Nephron (organoid): ENCODE results near the gene ARMC8.
"Not testable (repeated sequence)": the region's sequence is repeated elsewhere in the genome, so short reads cannot be mapped to it uniquely, and the experiment has no call there.

Source experiments
- H3K27ac Mint-ChIP-seq, 3 experiments: 2 replicates each; pipeline ENCODE4 v1.8.0; 2020; ENCODE audit warnings: mixed read lengths in 3 of 3, mild to moderate bottlenecking in 2 of 3, moderate library complexity in 1 of 3
- H3K27me3 Mint-ChIP-seq: 2 replicates; pipeline ENCODE4 v1.8.0; 2021; ENCODE audit warnings: low read depth, mild to moderate bottlenecking, moderate library complexity, mixed read lengths
- H3K36me3 Mint-ChIP-seq: 2 replicates; pipeline ENCODE4 v1.8.0; 2020; ENCODE audit warnings: low read depth, mixed read lengths
- H3K4me1 Mint-ChIP-seq: 2 replicates; pipeline ENCODE4 v1.8.0; 2020; ENCODE audit warnings: mixed read lengths
- H3K4me3 Mint-ChIP-seq, 3 experiments: 2 replicates each; pipeline ENCODE4 v1.8.0; 2020; ENCODE audit warnings: mild to moderate bottlenecking in 3 of 3, mixed read lengths in 3 of 3, moderate library complexity in 2 of 3
- H3K9me3 Mint-ChIP-seq: 2 replicates; pipeline ENCODE4 v1.8.0; 2020; ENCODE audit warnings: mixed read lengths
- CTCF ChIP-seq, 3 experiments: fragments of 200-600 bp; sonication (generic); IDR thresholded peaks; one replicate each; pipeline ENCODE4 v1.5.0; 2021; ENCODE audit warnings: antibody characterized with exemption in 3 of 3; ENCODE audit not compliant: unreplicated experiment in 3 of 3

The ARMC8 gene

GRCh38 chr3:138187296-138188012 lies at the start of gene ARMC8:
Gene ARMC8 (plus strand): TSS chr3:138187301. CDS start chr3:138187555, 254 bp downstream.
- no peak for TF ChIP-seq CTCF (IDR thresholded peaks at IDR 0.05; ENCODE audit: unreplicated experiment in 3 of 3)
- Mint-ChIP-seq H3K27me3 (peaks cover 14% of the 10 kb centered on the region), H3K27ac (peak within 1 kb of the TSS; percentile 100), H3K4me3 (peak within 1 kb of the TSS; percentile 97 to 99 (median 97)), H3K36me3 (peaks cover 20% of the 10 kb centered on the region), H3K4me1 (peaks cover 28% of the 10 kb centered on the region), H3K9me3 (no peaks in the 10 kb centered on the region)

GRCh38 chr3:138137861-138138260 lies 49.2 kb upstream of the ARMC8 start:
- TF ChIP-seq CTCF (IDR thresholded peaks at IDR 0.05; ENCODE audit: unreplicated experiment in 3 of 3): no peak
- Mint-ChIP-seq H3K27ac (no peak overlapping the region), H3K9me3 (no peaks in the 10 kb centered on the region), H3K36me3 (no peaks in the 10 kb centered on the region), H3K4me1 (no peaks in the 10 kb centered on the region), H3K27me3 (no peaks in the 10 kb centered on the region), H3K4me3 (no peak overlapping the region)

- no peaks in the 10 kb centered on the region for H3K27me3 Mint-ChIP-seq
These were observed 47.4 kb upstream of the ARMC8 start for GRCh38 chr3:138139691-138140090.

GRCh38 chr3:138140940-138141339 lies 46.2 kb upstream of the ARMC8 start:
- H3K27me3 Mint-ChIP-seq: no peaks in the 10 kb centered on the region
- no peak for TF ChIP-seq CTCF (IDR thresholded peaks at IDR 0.05; ENCODE audit: unreplicated experiment in 3 of 3)
- H3K36me3 Mint-ChIP-seq: no peaks in the 10 kb centered on the region
- peaks cover 3% of the 10 kb centered on the region for H3K9me3 Mint-ChIP-seq
- H3K4me1 Mint-ChIP-seq: no peaks in the 10 kb centered on the region
- H3K4me3 Mint-ChIP-seq: no peak overlapping the region
- no peak overlapping the region for H3K27ac Mint-ChIP-seq

More at GRCh38 chr3:138139691-138140090, 47.4 kb upstream of the ARMC8 start:
- H3K36me3 Mint-ChIP-seq: no peaks in the 10 kb centered on the region
- TF ChIP-seq CTCF (IDR thresholded peaks at IDR 0.05; ENCODE audit: unreplicated experiment in 3 of 3): no peak
- H3K4me1 Mint-ChIP-seq: no peaks in the 10 kb centered on the region
- peaks cover 3% of the 10 kb centered on the region for H3K9me3 Mint-ChIP-seq
- H3K27ac Mint-ChIP-seq: no peak overlapping the region
- H3K4me3 Mint-ChIP-seq: no peak overlapping the region

GRCh38 chr3:138142181-138142580 lies 44.9 kb upstream of the ARMC8 start:
- H3K4me1 Mint-ChIP-seq, H3K27me3 Mint-ChIP-seq: not testable (repeated sequence)

GRCh38 chr3:138148503-138148902 lies 38.6 kb upstream of the ARMC8 start:
- no peak overlapping the region for H3K4me3 Mint-ChIP-seq
- peaks cover 1% of the 10 kb centered on the region for H3K9me3 Mint-ChIP-seq
- no peaks in the 10 kb centered on the region for H3K4me1 Mint-ChIP-seq

More at GRCh38 chr3:138142181-138142580, 44.9 kb upstream of the ARMC8 start:
- not testable (repeated sequence) for H3K36me3 Mint-ChIP-seq, H3K4me3 Mint-ChIP-seq, H3K27ac Mint-ChIP-seq, H3K9me3 Mint-ChIP-seq

More at GRCh38 chr3:138148503-138148902, 38.6 kb upstream of the ARMC8 start:
- Mint-ChIP-seq H3K36me3 (no peaks in the 10 kb centered on the region), H3K27me3 (peaks cover 5% of the 10 kb centered on the region), H3K27ac (no peak overlapping the region)
- TF ChIP-seq CTCF (IDR thresholded peaks at IDR 0.05; ENCODE audit: unreplicated experiment in 3 of 3): no peak
